Endothelial cell of umbilical vein (primary cell): ENCODE results near the gene GFER. TPM values are rescaled to one million over a fixed set of nuclear protein-coding genes. Genes with fewer than 3 reads are reported as not detected.

Experiments used
- BruUV-seq: library from RNA; stranded (reverse); fragments of 400-500 nt; replicated peaks from 2 replicates; lab custom pipeline; 2021; lab: Mats Ljungman, UMichigan
- CTCF ChIA-PET: fragments of 300-600, 350-600 bp; sonication (Branson Sonifier 250); formaldehyde crosslinking; loops from one replicate; lab custom pipeline; 2021; ENCODE audit warnings: antibody characterized with exemption, inconsistent platforms; lab: Charles Lee
- POLR2A ChIA-PET: fragments of 300-600, 350-600 bp; sonication (Branson Sonifier 250); formaldehyde crosslinking; loops from one replicate; lab custom pipeline; 2021; ENCODE audit warnings: antibody characterized with exemption, inconsistent platforms; lab: Charles Lee
- DNase-seq: peaks from one replicate; pipeline ENCODE4 v3.0.0-alpha.2; 2011; ENCODE audit warnings: low read depth, low spot score
- FAIRE-seq: peaks from 2 replicates; lab custom pipeline; 2011; peaks lifted over from hg19 to GRCh38; lab: Jason Lieb, UNC
- H2AFZ ChIP-seq: 2 replicates; pipeline ENCODE4 v1.6.0; 2012; ENCODE audit warnings: low read depth, low read length, control low read depth, inconsistent platforms
- H3K27ac ChIP-seq: 2 replicates; pipeline ENCODE4 v1.5.1; 2011; ENCODE audit warnings: low read depth, mild to moderate bottlenecking, control low read depth, low read length, moderate library complexity; ENCODE audit not compliant: insufficient read depth
- H3K27me3 ChIP-seq, 2 experiments: 2 replicates each; pipeline versions ENCODE4 v1.6.0 to v1.6.1; 2011; ENCODE audit warnings: low read length in 2 of 2, mixed read lengths in 1 of 2; ENCODE audit not compliant: control insufficient read depth in 2 of 2, insufficient read depth in 2 of 2
- H3K36me3 ChIP-seq, 2 experiments: 2 replicates in 1 of 2; 3 replicates in 1 of 2; pipeline ENCODE4 v1.5.1; 2011; ENCODE audit warnings: low read length in 2 of 2, mild to moderate bottlenecking in 1 of 2, moderate library complexity in 1 of 2; ENCODE audit not compliant: control insufficient read depth in 2 of 2, insufficient read depth in 2 of 2; ENCODE audit errors: extremely low read depth in 1 of 2
- H3K4me1 ChIP-seq: 3 replicates; pipeline ENCODE4 v1.5.1; 2011; ENCODE audit warnings: mild to moderate bottlenecking, low read length; ENCODE audit not compliant: control insufficient read depth, insufficient read depth; ENCODE audit errors: extremely low read depth
- H3K4me2 ChIP-seq: 2 replicates; pipeline ENCODE4 v1.6.1; 2011; ENCODE audit warnings: low read length, control low read depth, mixed read lengths; ENCODE audit not compliant: insufficient read depth
- H3K4me3 ChIP-seq, 3 experiments: fragments of 200-600 bp in 1 of 3; sonication (generic), shearing (Covaris generic) in 1 of 3; replicated peaks in 1 of 3; 2 replicates each; pipeline ENCODE4 v1.5.1; 2011 to 2016; ENCODE audit warnings: control low read depth in 3 of 3, low read length in 3 of 3, mild to moderate bottlenecking in 2 of 3, inconsistent platforms in 1 of 3, low read depth in 1 of 3, moderate library complexity in 1 of 3; ENCODE audit not compliant: insufficient read depth in 1 of 3
- H3K79me2 ChIP-seq: 2 replicates; pipeline ENCODE4 v1.6.0; 2012; ENCODE audit warnings: low read length, inconsistent platforms; ENCODE audit not compliant: control insufficient read depth, insufficient read depth
- H3K9ac ChIP-seq: replicated peaks from 2 replicates; pipeline ENCODE3; 2011; ENCODE audit warnings: low read length, control low read depth; ENCODE audit not compliant: insufficient read depth; ENCODE audit errors: extremely low read depth
- H3K9me1 ChIP-seq: replicated peaks from 3 replicates; pipeline ENCODE4 v1.6.0; 2011; ENCODE audit warnings: mild to moderate bottlenecking, low read length; ENCODE audit not compliant: control insufficient read depth, insufficient read depth; ENCODE audit errors: extremely low read depth
- H3K9me3 ChIP-seq: replicated peaks from 2 replicates; pipeline ENCODE4 v1.5.1; 2012; ENCODE audit warnings: low read length, inconsistent platforms; ENCODE audit not compliant: control insufficient read depth, insufficient read depth
- H4K20me1 ChIP-seq: replicated peaks from 2 replicates; pipeline ENCODE3; 2011; ENCODE audit warnings: mild to moderate bottlenecking, low read length; ENCODE audit not compliant: control insufficient read depth, insufficient read depth; ENCODE audit errors: extremely low read depth
- CTCF ChIP-seq, 2 donors: IDR thresholded peaks; 1 replicate in 1 of 2; 2 replicates in 1 of 2; pipeline ENCODE4 v1.5.1; 2011; ENCODE audit warnings: low read length in 2 of 2, mild to moderate bottlenecking in 2 of 2, moderate library complexity in 2 of 2, control low read depth in 1 of 2, inconsistent platforms in 1 of 2, low read depth in 1 of 2; ENCODE audit not compliant: insufficient read depth in 1 of 2; ENCODE audit errors: extremely low read depth in 1 of 2
- EZH2 ChIP-seq: IDR thresholded peaks from 2 replicates; pipeline ENCODE4 v1.6.1; 2012; ENCODE audit warnings: borderline replicate concordance, low read depth, mild to moderate bottlenecking, moderate library complexity, low read length, inconsistent platforms; ENCODE audit not compliant: severe bottlenecking
- FOS ChIP-seq: IDR thresholded peaks from 2 replicates; pipeline ENCODE4 v1.6.1; 2011; ENCODE audit warnings: mild to moderate bottlenecking, low read length, moderate library complexity, borderline replicate concordance; ENCODE audit not compliant: insufficient read depth
- GATA2 ChIP-seq: IDR thresholded peaks from 2 replicates; pipeline ENCODE4 v1.7.0; 2011; ENCODE audit warnings: low read depth, mild to moderate bottlenecking, moderate library complexity, mixed read lengths, low read length; ENCODE audit not compliant: insufficient read length, insufficient read depth
- JUN ChIP-seq: IDR thresholded peaks from 2 replicates; pipeline ENCODE4 v1.6.1; 2011; ENCODE audit warnings: borderline replicate concordance, low read depth; ENCODE audit not compliant: insufficient read length, insufficient read depth
- MYC ChIP-seq: IDR thresholded peaks from one replicate; pipeline ENCODE4 v1.6.1; 2011; ENCODE audit warnings: mild to moderate bottlenecking, low read depth, low read length
- POLR2A ChIP-seq: IDR thresholded peaks from 2 replicates; pipeline ENCODE4 v1.6.1; 2012; ENCODE audit warnings: low read depth, mild to moderate bottlenecking, control low read depth, low read length
- POLR2AphosphoS5 ChIP-seq: IDR thresholded peaks from 2 replicates; pipeline ENCODE4 v1.6.1; 2012; ENCODE audit warnings: low read depth, mild to moderate bottlenecking, control low read depth, low read length, moderate library complexity; ENCODE audit not compliant: insufficient read depth
- dilution Hi-C: fragments of 300-500 bp; cut with MboI; formaldehyde crosslinking; loops from one replicate; pipeline ENCODE4 v1.15.0; 2019; ENCODE audit warnings: low sequenced_read_pairs; ENCODE audit not compliant: extremely low pct_ligation_motif_present
- intact Hi-C: fragments of 100-400 bp; cut with micrococcal nuclease; formaldehyde crosslinking; loops from one replicate; pipeline ENCODE4 v1.10.0; 2022
- polyA plus RNA-seq, 4 experiments: library from polyadenylated mRNA; depleted of rRNA in 3 of 4; stranded (reverse) in 3 of 4; unstranded in 1 of 4; fragments of >200 nt; gene quantifications; 2 replicates each; pipeline versions ENCODE4 v1.2.1 to v1.2.3, GENCODE V29; 2011 to 2012; ENCODE audit warnings: missing spikeins in 1 of 4
- total RNA-seq: library from RNA; stranded (reverse); gene quantifications from 2 replicates; pipeline ENCODE4 v1.2.3, GENCODE V29; 2021
- TF ChIP-seq, protein P1 (sequence below): IDR thresholded peaks from 2 replicates; pipeline ENCODE4 v1.6.1; 2011; ENCODE audit not compliant: insufficient read depth, insufficient read length

GFER gene
- total and polyA plus RNA-seq, 2 donors (not counting 3 experiments of a cell fraction or from before 2014, with no cell fraction given), result 13.7 to 29.9 TPM

DNA sequence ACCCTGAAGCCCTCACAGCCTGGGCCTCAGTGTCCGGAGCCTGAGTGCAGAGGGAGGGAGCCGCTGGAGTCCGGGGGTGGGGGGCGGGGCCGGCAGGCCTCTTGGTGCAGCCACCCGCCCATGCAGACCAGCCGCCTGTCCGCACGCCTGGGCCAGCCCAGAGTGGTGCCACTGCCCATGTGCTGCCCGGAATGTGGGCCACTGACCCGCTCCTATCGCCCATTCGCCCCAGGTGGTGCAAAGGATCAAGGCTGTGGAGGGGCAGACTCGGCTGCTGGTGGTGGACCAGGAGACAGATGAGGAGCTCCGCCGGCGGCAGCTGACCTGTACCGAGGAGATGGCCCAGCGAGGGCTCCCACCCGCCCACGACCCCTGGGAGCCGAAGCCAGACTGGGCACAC lies 45.4 kb downstream of the GFER start:
- Histone ChIP-seq H3K4me2 (no peak overlapping the region), H4K20me1 (no peaks in the 10 kb centered on the region), H3K79me2 (peaks cover 19% of the 10 kb centered on the region), H3K4me1 (peaks cover 42% of the 10 kb centered on the region), H3K27ac (no peak overlapping the region), H3K9me1 (no peaks in the 10 kb centered on the region), H3K27me3 (no peaks in the 10 kb centered on the region), H3K9ac (no peak overlapping the region), H3K4me3 (no peak overlapping the region), H2AFZ (no peak overlapping the region), H3K9me3 (no peaks in the 10 kb centered on the region), H3K36me3 (no peaks in the 10 kb centered on the region)
- FAIRE-seq (no peak), DNase-seq (no peak)
- ChIA-PET POLR2A (no interaction called here), CTCF (no interaction called here)
- dilution Hi-C loops (loop anchor here (25.0 kb wide), 1 partner anchor 133 kb away; the partner anchor contains the start of gene TRAF7), intact Hi-C loops (no loop called here)
- no peak for TF ChIP-seq MYC
- no peak for TF ChIP-seq GATA2
- TF ChIP-seq EZH2, result no peak
- TF ChIP-seq FOS, result no peak
- no peak for TF ChIP-seq JUN
- TF ChIP-seq POLR2A, result no peak
- TF ChIP-seq CTCF (IDR thresholded peaks at IDR 0.05; ENCODE audit: extremely low read depth in 1 of 2, insufficient read depth in 1 of 2, low read depth in 1 of 2, low read length in 2 of 2), result no peak
- TF ChIP-seq, protein P1, sequence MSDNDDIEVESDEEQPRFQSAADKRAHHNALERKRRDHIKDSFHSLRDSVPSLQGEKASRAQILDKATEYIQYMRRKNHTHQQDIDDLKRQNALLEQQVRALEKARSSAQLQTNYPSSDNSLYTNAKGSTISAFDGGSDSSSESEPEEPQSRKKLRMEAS, result no peak
- no peak for TF ChIP-seq POLR2AphosphoS5
- no TSS peak for BruUV-seq
